Activated CD4-positive, alpha-beta T cell treated with anti-CD3 and anti-CD28 coated beads, Interleukin-2, amount 50 U/mL, for 16 hours (primary cell): ENCODE results near the gene PARL.

ENCODE experiments used
- DNase-seq: peaks from one replicate; pipeline ENCODE4 v3.0.0-alpha.2; 2020

PARL gene

GRCh38 chr3:183844606-183845005 lies 40.1 kb downstream of the PARL start:
- peak; percentile 21 for DNase-seq

DNA sequence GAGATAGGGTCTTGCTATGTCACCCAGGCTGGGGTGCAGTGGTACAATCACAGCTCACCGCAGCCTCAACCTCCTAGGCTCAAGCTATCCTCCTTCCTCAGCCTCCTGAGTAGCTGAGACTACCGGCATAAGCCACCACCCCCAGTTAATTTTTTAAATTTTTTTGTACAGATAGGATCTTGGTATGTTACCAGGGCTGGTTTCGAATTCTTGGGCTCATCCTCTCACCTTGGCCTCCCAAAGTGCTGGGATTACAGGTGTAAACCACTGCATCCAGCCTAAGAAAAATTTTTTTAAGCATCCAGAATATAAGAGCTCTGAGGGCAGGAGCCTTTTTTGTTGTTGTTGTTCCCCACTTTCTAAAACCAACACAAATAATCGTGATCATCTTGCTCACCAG lies 44.9 kb downstream of the PARL start:
- no peak for DNase-seq

- DNase-seq: no peak
These were observed 46.8 kb downstream of the PARL start for GRCh38 chr3:183837894-183838293.

GRCh38 chr3:183837390-183837789 lies 47.3 kb downstream of the PARL start:
- DNase-seq: no peak

DNA sequence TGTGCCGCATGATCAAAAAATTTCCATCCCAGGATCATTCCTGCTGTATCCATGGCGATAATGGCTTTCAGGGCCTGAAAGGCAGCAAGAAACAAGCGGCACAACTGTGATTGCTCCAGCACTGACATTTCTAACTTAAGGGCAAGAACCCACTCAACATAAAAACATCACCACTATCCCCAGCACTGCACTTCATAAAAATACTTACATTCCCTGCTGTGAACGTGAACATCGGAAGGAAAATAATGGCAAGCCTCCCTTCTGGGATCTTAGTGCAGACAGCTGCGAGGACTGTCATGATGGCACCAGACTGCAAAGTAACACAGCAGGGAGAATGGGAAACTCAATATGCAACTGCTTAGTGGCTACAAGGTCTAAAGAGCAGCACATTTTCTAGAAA lies 51.2 kb downstream of the PARL start:
- no peak for DNase-seq

GRCh38 chr3:183830187-183830586 lies 54.5 kb downstream of the PARL start:
- no peak for DNase-seq

DNA sequence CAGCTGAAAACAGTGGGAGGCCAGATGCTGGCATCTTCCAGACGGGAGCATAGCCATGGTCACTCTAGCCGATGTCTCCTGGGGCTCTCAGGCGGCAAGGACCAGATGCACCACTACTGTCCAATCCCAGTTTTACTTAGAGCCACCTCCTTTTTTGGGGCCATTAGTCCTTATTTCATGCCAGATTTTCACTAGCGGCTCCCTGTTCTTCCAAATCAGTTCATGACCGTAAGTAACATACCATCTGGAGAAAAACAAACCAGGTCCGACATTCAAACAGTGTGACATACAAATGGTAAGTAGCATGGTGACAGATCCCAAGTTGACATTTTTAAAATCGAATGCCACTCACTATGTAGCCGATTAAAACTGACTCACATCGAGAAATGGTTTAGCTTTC lies 55.2 kb downstream of the PARL start:
- no peak for DNase-seq

DNA sequence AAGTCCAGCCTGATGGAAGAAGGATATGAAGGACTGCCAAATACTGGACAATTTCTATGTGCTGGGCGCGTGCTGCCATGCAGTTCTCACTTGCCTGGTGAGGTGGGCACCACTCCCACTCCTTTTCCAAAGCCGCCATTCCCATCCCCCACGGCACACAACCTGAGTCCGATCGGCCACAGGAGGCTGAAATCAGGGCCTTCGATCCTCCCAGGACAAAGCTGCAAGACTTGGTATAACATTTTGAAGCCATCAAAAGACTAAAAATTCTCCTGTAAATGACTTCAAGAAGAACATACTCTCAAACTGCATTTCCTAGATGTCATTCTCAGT lies 56.2 kb downstream of the PARL start:
- DNase-seq: no peak

DNA sequence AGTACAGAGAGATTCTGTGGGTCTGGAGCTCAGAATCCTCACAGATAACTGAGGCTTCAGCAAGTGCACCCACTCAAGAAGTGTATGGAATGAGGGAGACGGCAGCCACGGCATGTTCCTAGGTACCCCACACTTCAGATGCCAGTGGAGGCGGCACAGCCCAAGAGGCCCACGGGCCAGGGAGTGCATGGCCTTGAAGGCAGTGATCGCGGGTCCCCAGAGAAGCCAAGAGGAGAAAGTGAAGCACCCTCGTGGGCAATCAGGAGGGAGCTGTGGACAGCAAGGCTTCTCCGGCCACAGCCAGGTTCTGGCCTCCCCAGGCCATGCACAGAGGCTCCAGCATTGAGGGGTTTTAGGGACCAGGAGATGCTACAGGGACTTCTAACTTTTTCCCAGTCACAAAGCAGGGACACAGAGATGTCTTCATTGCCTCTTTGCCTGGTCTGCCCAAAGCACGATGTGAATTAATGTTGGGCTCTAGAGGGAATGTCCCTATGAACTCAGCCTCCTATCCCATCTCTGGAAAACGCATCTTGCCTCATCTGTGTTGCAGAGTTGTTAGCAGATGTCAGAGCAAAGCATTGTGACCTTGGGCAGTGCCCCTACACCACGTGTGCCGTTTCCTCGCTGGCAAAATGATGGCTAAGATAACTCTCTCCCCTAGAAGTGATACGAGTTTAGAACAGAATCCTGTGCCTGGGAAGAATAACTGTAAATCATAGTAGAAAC lies 56.7 kb downstream of the PARL start:
- no peak for DNase-seq

DNA sequence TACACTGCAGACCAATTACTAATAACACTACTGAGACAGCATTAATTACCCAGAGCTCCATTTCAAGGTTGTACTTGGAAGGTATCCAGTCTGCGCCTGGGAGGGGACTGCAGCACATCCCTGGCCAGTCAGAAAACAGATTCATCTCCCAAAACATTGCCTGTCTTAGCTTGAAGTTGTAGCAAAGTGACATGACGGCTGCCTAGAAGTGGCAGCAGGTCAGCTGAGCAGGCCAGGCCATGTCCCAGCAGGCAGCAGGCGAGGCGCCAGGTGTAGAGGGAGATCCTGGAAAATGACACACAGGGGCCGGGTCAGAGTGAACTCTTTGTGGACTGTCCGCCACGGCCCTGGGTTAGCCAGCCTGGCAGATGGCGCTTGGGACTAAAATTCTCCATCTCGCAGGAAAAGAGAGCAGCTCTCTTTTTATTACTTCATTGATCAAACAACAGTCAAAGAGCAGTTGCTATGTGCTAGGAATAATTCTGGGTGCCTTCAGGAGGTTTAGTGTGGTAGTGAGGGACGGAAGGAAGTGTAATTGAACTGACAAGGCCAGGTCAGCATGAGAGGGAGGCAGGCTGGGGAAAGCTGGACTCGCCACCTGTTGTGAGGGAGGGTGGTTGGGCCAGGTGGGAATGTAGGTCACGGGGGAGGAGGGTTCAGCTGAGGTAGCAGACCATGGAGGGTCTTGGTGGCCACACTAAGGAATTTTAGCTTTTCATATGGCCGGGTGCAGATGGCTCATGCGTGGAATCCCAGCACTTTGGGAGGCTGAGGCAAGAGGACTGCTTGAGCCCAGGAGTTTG lies 58.0 kb downstream of the PARL start:
- DNase-seq: no peak

- DNase-seq: peak; percentile 35
These were observed 59.1 kb downstream of the PARL start, which contains the start of gene MAP6D1 for GRCh38 chr3:183825456-183826161. Gene MAP6D1, minus strand, starts transcription at chr3:183825577. Its CDS starts 30 bp downstream, at chr3:183825547.

GRCh38 chr3:183824761-183825455 lies 59.8 kb downstream of the PARL start:
- DNase-seq: no peak

- DNase-seq: no peak
These were observed 60.7 kb downstream of the PARL start for GRCh38 chr3:183823963-183824362.

DNA sequence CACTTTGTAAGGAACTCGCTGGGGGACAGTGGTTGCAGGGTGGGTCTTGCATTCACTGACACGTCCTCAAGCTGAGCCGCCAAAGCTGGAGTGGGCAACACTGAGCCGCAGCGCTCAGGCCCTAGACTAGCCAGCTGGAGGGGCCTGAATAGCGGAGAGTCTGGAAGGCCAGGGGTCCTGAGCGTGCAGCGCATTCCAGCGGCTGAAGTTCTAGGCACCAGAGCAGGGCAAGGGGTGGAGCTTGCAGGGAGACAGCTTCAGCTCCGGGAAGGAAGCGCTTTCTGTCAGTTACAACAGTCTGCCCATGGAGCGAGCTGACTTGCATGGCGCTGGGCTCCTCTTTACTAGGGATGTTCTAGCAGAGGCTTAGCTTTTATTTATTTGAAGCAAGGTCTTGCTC lies 62.0 kb downstream of the PARL start:
- no peak for DNase-seq

GRCh38 chr3:183819831-183820230 lies 64.8 kb downstream of the PARL start:
- no peak for DNase-seq

GRCh38 chr3:183818706-183819624 lies 65.7 kb downstream of the PARL start:
- no peak for DNase-seq

GRCh38 chr3:183818041-183818620 lies 66.5 kb downstream of the PARL start:
- DNase-seq: no peak

DNA sequence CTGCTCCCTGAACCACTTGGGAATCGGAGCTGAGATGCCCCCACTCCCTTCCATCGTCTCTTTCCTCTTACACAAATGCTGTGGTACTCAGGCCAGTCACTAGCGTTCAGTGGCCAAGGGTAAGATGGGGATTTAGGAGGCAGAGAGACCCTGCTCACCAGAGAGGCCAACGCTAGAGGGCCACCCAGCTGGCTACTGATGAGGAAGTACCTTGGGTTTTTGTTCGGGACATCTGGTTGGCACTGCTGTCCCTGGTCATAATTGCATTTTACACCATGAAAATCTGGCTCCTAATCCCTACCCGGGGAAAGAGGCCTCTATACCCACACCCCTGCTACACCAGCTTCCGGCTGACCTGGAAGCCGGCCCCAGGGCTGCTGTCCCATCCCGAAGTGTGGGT lies 67.0 kb downstream of the PARL start:
- DNase-seq: no peak

- DNase-seq: no peak
These were observed 67.8 kb downstream of the PARL start for GRCh38 chr3:183816681-183817510.

DNA sequence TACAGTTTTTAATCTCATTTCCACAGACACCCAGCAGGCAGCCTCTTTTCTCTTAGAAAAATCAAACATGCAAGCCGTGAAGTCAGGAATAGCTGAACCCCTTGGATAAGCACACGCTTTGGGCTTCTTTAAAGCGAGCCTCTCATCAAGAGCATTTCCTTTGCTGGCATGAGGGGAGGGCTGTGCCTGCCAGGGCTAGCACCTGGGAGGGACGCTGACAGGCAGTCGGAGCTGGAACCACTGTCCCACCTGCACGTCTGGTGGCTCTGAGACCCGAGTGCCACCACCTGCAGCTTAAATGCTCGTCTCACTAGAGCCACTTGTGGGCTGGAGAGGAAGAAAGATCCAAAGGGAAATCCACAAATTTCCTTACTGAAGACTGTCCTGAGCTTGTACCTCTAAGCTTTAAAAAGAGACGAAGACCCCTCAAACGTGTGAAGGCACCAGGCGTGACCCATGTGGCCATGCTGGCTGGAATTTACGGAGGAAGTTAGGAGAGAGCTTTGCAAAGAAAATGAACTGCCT lies 68.7 kb downstream of the PARL start:
- no peak for DNase-seq

- DNase-seq: no peak
These were observed 69.1 kb downstream of the PARL start for GRCh38 chr3:183815563-183815940.
